ENCODE results near the gene MRPS26. TPM values are rescaled to one million over a fixed set of nuclear protein-coding genes. Genes with fewer than 3 reads are reported as not detected.
"Not testable (repeated sequence)": the region's sequence is repeated elsewhere in the genome, so short reads cannot be mapped to it uniquely, and the experiment has no call there.

Gene MRPS26
- total RNA-seq, 1 donor from 2014 or later, result 36.0 TPM

GRCh38 chr20:3042625-3043024, 3.2 kb upstream of the MRPS26 start:
- no peak for DNase-seq

- no peak for DNase-seq
Measured at GRCh38 chr20:3043322-3043721, 2.5 kb upstream of the MRPS26 start, which contains the start of gene GNRH2. TSS of gene GNRH2 (plus strand) at chr20:3043622. CDS start at chr20:3044415, 793 bp downstream.

GRCh38 chr20:3044336-3044965, 1.4 kb upstream of the MRPS26 start:
- DNase-seq, result no peak

- DNase-seq, result peak; percentile 89
Measured at GRCh38 chr20:3045042-3045815, 623 bp upstream of the MRPS26 start.

GRCh38 chr20:3046677-3047462, 1.0 kb downstream of the MRPS26 start:
- DNase-seq, result no peak

- DNase-seq, result no peak
Measured at GRCh38 chr20:3047486-3048419, 1.9 kb downstream of the MRPS26 start.

- DNase-seq, result no peak
Measured at GRCh38 chr20:3051385-3052019, 5.7 kb downstream of the MRPS26 start.

GRCh38 chr20:3059489-3059888, 13.6 kb downstream of the MRPS26 start:
- no peak for DNase-seq

GRCh38 chr20:3064119-3064518, 18.3 kb downstream of the MRPS26 start:
- not testable (repeated sequence) for DNase-seq

- no peak for DNase-seq
Measured at GRCh38 chr20:3067139-3068014, 21.5 kb downstream of the MRPS26 start.

GRCh38 chr20:3068075-3068474, 22.2 kb downstream of the MRPS26 start:
- DNase-seq, result no peak

- no peak for DNase-seq
Measured at GRCh38 chr20:3068986-3069900, 23.4 kb downstream of the MRPS26 start.

- DNase-seq, result no peak
Measured at GRCh38 chr20:3070725-3071124, 24.9 kb downstream of the MRPS26 start.

- no peak for DNase-seq
Measured at GRCh38 chr20:3071266-3071609, 25.4 kb downstream of the MRPS26 start.

- DNase-seq, result no peak
Measured at GRCh38 chr20:3071610-3072529, 26.0 kb downstream of the MRPS26 start, which contains the start of gene OXT. TSS of gene OXT (plus strand) at chr20:3071620. CDS start at chr20:3071656, 36 bp downstream.

GRCh38 chr20:3072530-3073250, 26.8 kb downstream of the MRPS26 start:
- no peak for DNase-seq

GRCh38 chr20:3073251-3073643, 27.4 kb downstream of the MRPS26 start:
- DNase-seq, result not testable (repeated sequence)

Measured in occipital lobe (tissue), 2 donors.